Measurements from ENCODE around the gene LPAR2.

- TF ChIP-seq CTCF (IDR thresholded peaks at IDR 0.05) (no peak), EP300 (IDR thresholded peaks at IDR 0.05) (no peak)
Measured at GRCh38 chr19:19649580-19649995, 21.6 kb upstream of the LPAR2 start.
